PFSK-1 (cell line): ENCODE data around the gene SUGT1.

Source experiments
- FOXP2 ChIP-seq: optimal IDR thresholded peaks from 2 replicates; pipeline ENCODE3; 2011; ENCODE audit warnings: borderline replicate concordance, control low read depth, inconsistent platforms; ENCODE audit not compliant: insufficient read depth; ENCODE audit errors: extremely low read length, extremely low read depth
- POLR2AphosphoS5 ChIP-seq: IDR thresholded peaks from 2 replicates; pipeline ENCODE4 v1.6.1; 2012; ENCODE audit warnings: low read depth, mild to moderate bottlenecking, control low read depth, low read length, moderate library complexity
- SIN3A ChIP-seq: IDR thresholded peaks from 2 replicates; pipeline ENCODE4 v1.6.1; 2012; ENCODE audit warnings: mild to moderate bottlenecking, low read length, moderate library complexity, borderline replicate concordance; ENCODE audit not compliant: insufficient read depth
- TAF1 ChIP-seq: IDR thresholded peaks from 2 replicates; pipeline ENCODE4 v1.6.1; 2012; ENCODE audit warnings: low read length, control low read depth, borderline replicate concordance; ENCODE audit not compliant: insufficient read depth
- TF ChIP-seq, protein P1 (sequence below), 2 experiments: IDR thresholded peaks; 2 replicates each; pipeline versions ENCODE4 v1.6.1 to v1.8.0; 2011 to 2012; ENCODE audit warnings: low read depth in 2 of 2, low read length in 2 of 2, control low read depth in 1 of 2, inconsistent platforms in 1 of 2, mild to moderate bottlenecking in 1 of 2, moderate library complexity in 1 of 2; ENCODE audit not compliant: insufficient read depth in 1 of 2

The SUGT1 gene

DNA sequence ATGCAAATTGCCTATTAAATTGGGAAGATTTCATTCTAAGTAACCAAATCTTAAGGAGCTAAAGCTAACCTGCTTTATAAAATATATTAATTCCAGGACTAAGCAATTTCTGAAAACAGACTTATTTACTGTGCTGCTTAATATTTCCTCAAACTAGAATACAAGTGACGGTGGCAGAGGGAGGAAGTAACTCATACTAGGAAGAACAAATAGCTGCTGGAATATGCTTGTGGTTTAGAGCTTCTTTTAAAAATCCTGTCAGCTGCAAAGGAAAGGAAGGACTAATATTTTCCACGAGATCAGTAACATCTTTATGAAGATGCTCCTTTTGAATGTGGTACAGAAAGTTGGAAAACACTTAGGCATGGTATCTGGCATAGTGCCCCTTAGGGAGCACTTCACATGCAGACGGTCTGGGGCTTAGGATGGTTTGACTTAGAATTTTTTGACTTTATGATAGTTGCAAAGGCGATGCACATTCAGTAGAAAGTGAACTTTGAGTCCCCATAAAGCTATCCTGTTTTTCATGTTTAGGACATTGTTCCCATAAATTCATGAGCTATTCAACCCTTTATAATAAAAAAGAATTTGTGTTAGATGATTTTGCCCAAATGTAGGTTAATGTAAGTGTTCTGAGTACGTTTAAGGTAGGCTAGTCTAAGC, 13.8 kb upstream of the SUGT1 start:
- TF ChIP-seq TAF1, result no peak
- no peak for TF ChIP-seq SIN3A
- TF ChIP-seq, protein P1, sequence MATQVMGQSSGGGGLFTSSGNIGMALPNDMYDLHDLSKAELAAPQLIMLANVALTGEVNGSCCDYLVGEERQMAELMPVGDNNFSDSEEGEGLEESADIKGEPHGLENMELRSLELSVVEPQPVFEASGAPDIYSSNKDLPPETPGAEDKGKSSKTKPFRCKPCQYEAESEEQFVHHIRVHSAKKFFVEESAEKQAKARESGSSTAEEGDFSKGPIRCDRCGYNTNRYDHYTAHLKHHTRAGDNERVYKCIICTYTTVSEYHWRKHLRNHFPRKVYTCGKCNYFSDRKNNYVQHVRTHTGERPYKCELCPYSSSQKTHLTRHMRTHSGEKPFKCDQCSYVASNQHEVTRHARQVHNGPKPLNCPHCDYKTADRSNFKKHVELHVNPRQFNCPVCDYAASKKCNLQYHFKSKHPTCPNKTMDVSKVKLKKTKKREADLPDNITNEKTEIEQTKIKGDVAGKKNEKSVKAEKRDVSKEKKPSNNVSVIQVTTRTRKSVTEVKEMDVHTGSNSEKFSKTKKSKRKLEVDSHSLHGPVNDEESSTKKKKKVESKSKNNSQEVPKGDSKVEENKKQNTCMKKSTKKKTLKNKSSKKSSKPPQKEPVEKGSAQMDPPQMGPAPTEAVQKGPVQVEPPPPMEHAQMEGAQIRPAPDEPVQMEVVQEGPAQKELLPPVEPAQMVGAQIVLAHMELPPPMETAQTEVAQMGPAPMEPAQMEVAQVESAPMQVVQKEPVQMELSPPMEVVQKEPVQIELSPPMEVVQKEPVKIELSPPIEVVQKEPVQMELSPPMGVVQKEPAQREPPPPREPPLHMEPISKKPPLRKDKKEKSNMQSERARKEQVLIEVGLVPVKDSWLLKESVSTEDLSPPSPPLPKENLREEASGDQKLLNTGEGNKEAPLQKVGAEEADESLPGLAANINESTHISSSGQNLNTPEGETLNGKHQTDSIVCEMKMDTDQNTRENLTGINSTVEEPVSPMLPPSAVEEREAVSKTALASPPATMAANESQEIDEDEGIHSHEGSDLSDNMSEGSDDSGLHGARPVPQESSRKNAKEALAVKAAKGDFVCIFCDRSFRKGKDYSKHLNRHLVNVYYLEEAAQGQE (IDR thresholded peaks at IDR 0.05; ENCODE audit: insufficient read depth in 1 of 2, low read depth in 2 of 2, low read length in 2 of 2), result no peak
- no peak for TF ChIP-seq POLR2AphosphoS5
- TF ChIP-seq FOXP2, result no peak

GRCh38 chr13:52642131-52642530, 10.5 kb upstream of the SUGT1 start, which contains the start of gene HNRNPA1L2:
Gene HNRNPA1L2 (plus strand): TSS chr13:52642431. CDS start chr13:52642493, 62 bp downstream.
- TF ChIP-seq, protein P1 (IDR thresholded peaks at IDR 0.05; ENCODE audit: insufficient read depth in 1 of 2, low read depth in 2 of 2, low read length in 2 of 2), result no peak
- TF ChIP-seq SIN3A (no peak), TAF1 (no peak), POLR2AphosphoS5 (no peak), FOXP2 (no peak)

DNA sequence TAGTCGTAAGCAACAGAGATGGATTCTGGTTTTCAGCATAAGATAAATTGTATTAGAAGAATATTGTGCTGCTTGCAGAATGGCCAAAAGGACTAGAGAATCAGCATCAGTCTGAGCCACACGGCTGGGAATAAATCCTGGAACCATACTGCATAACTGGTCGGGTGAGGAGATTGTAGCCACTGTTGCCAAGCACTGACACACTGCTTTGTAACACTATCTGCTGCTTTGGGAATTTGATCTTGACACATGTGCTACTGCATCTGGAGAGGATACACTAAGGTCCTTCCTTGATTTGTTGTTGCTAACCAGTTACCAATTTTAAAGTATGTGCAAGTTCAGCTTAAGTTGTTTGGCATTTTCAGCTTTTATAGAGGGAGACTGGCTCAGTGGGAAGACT, 8.5 kb upstream of the SUGT1 start:
- TF ChIP-seq TAF1 (no peak), SIN3A (no peak), FOXP2 (no peak), POLR2AphosphoS5 (no peak)
- TF ChIP-seq, protein P1 (IDR thresholded peaks at IDR 0.05; ENCODE audit: insufficient read depth in 1 of 2, low read depth in 2 of 2, low read length in 2 of 2), result no peak

GRCh38 chr13:52646967-52647366, 5.7 kb upstream of the SUGT1 start:
- TF ChIP-seq SIN3A (no peak), TAF1 (no peak)

DNA sequence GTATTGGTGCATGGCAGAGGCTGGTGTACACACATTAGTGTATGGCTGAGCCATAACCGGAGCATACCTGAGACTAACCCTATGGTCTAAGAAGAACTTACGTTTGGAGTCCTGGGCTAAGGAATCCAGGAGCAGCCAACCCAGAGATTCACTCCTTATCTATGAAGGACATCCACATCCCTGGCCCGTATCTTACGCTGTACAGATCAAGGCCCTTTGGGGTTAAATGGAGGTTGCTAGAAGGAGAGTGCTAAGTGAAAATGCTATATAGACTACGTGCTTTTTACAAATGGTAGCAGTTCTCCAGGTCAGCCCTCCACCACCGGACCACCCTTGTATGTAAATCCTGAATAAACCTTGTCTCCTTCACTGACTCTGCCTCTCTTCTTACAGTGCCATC, 1.9 kb upstream of the SUGT1 start:
- no peak for TF ChIP-seq FOXP2
- TF ChIP-seq TAF1, result no peak
- no peak for TF ChIP-seq SIN3A
- no peak for TF ChIP-seq POLR2AphosphoS5
- TF ChIP-seq, protein P1 (IDR thresholded peaks at IDR 0.05; ENCODE audit: insufficient read depth in 1 of 2, low read depth in 2 of 2, low read length in 2 of 2), result no peak
